Activated CD4-positive, alpha-beta T cell treated with anti-CD3 and anti-CD28 coated beads, Interleukin-2, amount 10 ng/mL, durations not matched to agents 24 days and 14 days (primary cell): ENCODE data around the gene PIK3C3. TPM values are rescaled to one million over a fixed set of nuclear protein-coding genes. Genes with fewer than 3 reads are reported as not detected.

Source experiments
- DNase-seq: peaks from one replicate; pipeline ENCODE4 v3.0.0; 2022
- H3K27ac Mint-ChIP-seq: one replicate; pipeline ENCODE4 v1.8.0; 2022; ENCODE audit warnings: mild to moderate bottlenecking, mixed read lengths
- H3K27me3 Mint-ChIP-seq: one replicate; pipeline ENCODE4 v1.8.0; 2022; ENCODE audit warnings: mixed read lengths
- H3K36me3 Mint-ChIP-seq: one replicate; pipeline ENCODE4 v1.8.0; 2022; ENCODE audit warnings: low read depth, mild to moderate bottlenecking, mixed read lengths
- H3K4me1 Mint-ChIP-seq: one replicate; pipeline ENCODE4 v1.8.0; 2021; ENCODE audit warnings: mixed read lengths
- H3K4me3 Mint-ChIP-seq: one replicate; pipeline ENCODE4 v1.8.0; 2022; ENCODE audit warnings: mild to moderate bottlenecking, moderate library complexity, mixed read lengths
- H3K9me3 Mint-ChIP-seq: one replicate; pipeline ENCODE4 v1.8.0; 2021; ENCODE audit warnings: mixed read lengths
- intact Hi-C: fragments of 100-400 bp; cut with micrococcal nuclease; formaldehyde crosslinking; loops from one replicate; pipeline ENCODE4 v1.15.1; 2023
- total RNA-seq: library from RNA; stranded (reverse); gene quantifications from 2 replicates; pipeline ENCODE4 v1.2.3, GENCODE V29; 2022

The PIK3C3 gene
- total RNA-seq, 1 donor from 2014 or later, result 57.1 TPM

DNA sequence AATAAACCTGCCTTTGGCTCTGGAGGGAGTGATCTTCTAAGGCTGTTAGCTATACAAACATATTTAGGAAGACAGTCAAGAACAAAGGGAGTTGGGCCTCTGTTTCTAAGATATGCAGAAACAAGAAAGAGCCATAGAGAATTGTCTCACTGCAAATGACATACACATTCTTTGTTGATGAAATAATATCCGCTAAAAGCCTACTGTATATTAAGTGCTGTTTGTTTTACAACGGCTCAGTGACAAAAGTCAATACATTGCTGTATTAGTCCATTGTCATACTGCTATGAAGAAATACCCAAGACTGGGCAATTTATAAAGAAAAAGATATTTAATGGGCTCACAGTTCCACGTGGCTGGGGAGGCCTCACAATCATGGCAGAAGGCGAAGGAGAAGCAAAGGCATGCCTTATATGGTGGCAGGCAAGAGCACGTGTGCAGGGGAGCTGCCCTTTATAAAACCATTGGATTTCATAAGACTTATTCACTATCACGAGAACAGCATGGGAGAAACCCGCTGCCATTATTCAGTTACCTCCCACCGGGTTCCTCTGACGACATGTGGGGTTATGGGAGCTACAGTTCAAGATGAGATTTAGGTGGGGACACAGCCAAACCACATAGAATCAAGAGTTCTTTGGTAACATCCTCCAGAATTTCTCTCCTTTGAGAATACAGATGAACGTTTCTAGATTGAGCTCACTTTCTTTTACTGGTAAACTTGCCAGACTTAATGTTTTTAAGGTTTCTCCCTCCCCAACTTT, 157.8 kb downstream of the PIK3C3 start:
- H3K27ac Mint-ChIP-seq, result no peak overlapping the region
- no peak for DNase-seq
- peaks cover 9% of the 10 kb centered on the region for H3K27me3 Mint-ChIP-seq
- no peaks in the 10 kb centered on the region for H3K9me3 Mint-ChIP-seq
- H3K4me1 Mint-ChIP-seq, result peaks cover 10% of the 10 kb centered on the region
- intact Hi-C loops, result loop anchor here (5.0 kb wide), 3 partner anchors 159 to 1474 kb away; no protein-coding TSS in a partner anchor
- no peak overlapping the region for H3K4me3 Mint-ChIP-seq
- H3K36me3 Mint-ChIP-seq, result peaks cover 3% of the 10 kb centered on the region

DNA sequence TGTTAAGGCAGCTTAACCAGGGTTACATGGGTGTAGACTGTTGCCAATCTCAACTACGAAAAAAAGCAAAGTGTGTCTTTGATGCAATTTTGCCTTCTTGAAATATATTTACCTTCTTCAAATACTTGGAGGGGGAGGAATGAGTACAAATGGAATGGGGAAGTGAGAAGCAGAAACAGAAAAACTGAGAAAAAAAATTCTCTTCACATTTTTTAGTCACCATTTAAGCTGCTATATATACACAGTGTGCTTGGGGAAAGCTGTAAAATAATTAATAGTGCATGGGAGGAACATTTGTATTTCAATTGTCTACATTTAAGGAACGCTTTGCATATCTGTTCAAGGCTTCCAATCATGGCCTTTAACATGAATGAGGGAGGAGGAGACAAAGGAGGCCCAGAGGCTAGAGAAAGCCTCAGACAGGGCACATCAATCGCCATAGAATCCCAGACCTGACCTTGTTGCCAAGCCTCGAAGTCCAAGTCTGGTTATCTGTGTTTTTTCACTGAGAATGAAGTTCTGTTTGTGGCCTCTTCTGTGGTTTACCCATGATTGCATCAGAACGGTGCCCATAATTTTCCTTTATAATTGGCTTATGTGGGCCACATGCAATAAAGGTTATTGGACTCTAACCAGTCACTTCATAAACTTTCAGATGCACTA, 158.6 kb downstream of the PIK3C3 start:
- H3K9me3 Mint-ChIP-seq, result no peaks in the 10 kb centered on the region
- intact Hi-C loops, result loop anchor here (1.0 to 5.0 kb wide), 5 partner anchors 61 to 1474 kb away; no protein-coding TSS in a partner anchor
- peak overlapping the region; percentile 72 for H3K27ac Mint-ChIP-seq
- H3K4me3 Mint-ChIP-seq, result peak overlapping the region; percentile 10
- DNase-seq, result peak; percentile 58
- H3K27me3 Mint-ChIP-seq, result peaks cover 10% of the 10 kb centered on the region
- H3K36me3 Mint-ChIP-seq, result peaks cover 3% of the 10 kb centered on the region
- peaks cover 10% of the 10 kb centered on the region for H3K4me1 Mint-ChIP-seq

DNA sequence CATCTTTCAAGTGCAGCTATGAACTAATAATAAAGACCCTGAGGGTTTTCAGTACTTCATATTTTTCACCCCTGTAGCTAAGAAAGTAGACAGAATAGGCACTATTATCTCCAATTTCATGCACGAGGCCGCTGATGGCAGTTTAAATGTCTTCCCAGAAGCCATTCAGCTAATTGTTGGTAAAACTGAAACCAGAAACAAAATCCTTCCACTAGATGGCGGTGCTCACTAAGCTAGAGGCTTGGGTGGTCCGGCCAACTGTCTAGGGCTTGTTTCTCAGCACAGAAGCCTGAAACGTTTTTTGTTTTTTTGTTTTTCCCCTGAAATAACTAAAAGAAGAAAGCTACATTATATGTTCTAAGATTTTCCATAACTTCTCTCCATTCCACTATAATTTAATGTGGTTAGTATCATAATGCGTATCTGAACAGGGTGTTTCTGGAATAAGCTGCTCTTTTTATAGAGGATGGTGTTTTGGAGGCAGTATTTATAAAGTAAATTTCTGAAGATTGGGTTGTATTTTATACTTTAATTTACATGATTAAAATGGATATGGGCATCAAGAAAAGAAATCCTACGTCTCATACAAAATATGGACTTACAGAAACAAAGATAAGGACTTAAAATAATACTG, 159.4 kb downstream of the PIK3C3 start:
- Mint-ChIP-seq H3K4me1 (peaks cover 10% of the 10 kb centered on the region), H3K27me3 (peaks cover 13% of the 10 kb centered on the region), H3K27ac (no peak overlapping the region), H3K4me3 (no peak overlapping the region), H3K36me3 (peaks cover 3% of the 10 kb centered on the region), H3K9me3 (no peaks in the 10 kb centered on the region)
- intact Hi-C loops, result loop anchor here (1.0 to 5.0 kb wide), 5 partner anchors 62 to 1473 kb away; no protein-coding TSS in a partner anchor
- peak; percentile 89 for DNase-seq

DNA sequence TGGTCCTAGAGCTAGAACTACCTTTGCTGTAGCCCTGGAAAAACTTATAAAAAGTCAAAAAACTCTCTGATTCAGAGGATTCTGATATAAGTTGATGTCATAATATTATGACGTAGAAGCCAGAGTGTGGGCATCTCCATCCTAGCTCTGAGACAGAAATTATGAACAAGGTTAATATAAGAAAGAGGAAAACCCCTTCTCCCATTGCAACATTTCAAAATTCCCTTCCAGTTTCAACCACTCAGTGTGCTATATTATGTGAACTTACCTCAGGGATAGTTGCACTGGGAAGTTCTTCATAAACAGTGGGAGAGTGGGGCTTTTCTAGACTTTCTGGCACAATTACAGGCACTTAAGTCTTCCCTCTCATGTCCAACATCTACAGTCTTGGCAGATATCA, 171.6 kb downstream of the PIK3C3 start:
- no peaks in the 10 kb centered on the region for H3K4me1 Mint-ChIP-seq
- DNase-seq, result no peak
- H3K27me3 Mint-ChIP-seq, result peaks cover 2% of the 10 kb centered on the region
- no peak overlapping the region for H3K4me3 Mint-ChIP-seq
- H3K27ac Mint-ChIP-seq, result no peak overlapping the region
- intact Hi-C loops, result no loop called here
- no peaks in the 10 kb centered on the region for H3K36me3 Mint-ChIP-seq
- H3K9me3 Mint-ChIP-seq, result no peaks in the 10 kb centered on the region

DNA sequence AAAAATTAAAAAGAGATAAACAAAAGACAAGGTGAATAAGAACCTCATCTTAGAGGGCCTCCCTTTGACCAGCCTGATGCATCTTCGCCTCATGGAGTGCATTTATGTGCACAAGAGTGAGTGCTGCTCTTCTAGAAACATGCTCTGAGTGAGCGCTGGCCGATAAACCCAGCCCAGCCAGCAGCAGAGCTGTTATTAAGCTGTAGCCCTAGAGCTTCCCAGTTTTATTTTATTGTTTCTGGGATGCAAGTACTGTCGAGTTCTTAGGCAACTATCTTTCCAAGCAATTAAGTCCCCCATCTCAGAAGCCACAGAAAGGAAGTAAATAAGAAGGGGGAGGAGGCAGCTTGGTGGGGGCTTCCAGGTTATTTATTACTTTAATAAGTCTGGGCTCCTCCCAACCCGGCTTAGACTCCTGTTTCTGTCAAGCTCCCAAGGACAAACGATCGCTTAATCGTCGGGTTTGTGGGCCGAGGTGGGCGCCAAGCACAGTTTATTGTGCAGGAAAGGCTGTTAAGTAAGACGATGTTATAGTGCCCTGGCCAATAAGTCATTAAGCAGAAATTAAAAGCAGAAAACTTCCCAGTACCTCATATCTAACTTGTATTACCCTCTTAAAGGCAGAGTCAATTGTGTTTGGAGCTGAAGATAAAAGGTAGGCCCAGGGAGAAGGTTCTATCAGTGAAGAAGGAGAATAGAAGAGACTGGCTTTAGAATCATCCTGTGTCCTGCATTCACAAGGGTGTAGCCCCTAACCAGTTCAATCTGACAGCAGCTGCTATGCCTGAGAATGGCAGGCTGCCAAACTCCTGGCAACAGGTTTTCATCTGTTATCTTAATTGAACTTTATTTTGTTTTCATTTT, 176.3 kb downstream of the PIK3C3 start:
- no peaks in the 10 kb centered on the region for H3K36me3 Mint-ChIP-seq
- intact Hi-C loops, result no loop called here
- no peak overlapping the region for H3K27ac Mint-ChIP-seq
- H3K4me3 Mint-ChIP-seq, result no peak overlapping the region
- no peak for DNase-seq
- H3K27me3 Mint-ChIP-seq, result peaks cover 3% of the 10 kb centered on the region
- H3K9me3 Mint-ChIP-seq, result no peaks in the 10 kb centered on the region
- no peaks in the 10 kb centered on the region for H3K4me1 Mint-ChIP-seq

DNA sequence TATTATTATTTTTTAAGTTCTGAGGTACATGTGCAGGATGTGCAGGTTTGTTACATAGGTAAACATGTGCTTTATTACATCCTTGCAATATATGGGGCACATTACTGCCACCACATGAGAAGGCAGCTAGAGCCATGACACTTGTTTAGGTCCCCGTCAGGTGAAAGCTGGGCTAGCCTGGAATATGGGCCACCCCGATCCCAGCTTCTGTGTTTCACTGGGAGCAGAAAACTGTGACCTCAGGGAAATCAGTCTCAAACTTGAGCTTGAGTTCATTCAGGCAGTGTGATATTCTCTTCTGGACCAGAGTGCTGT, 176.9 kb downstream of the PIK3C3 start:
- Mint-ChIP-seq H3K36me3 (no peaks in the 10 kb centered on the region), H3K27ac (no peak overlapping the region), H3K27me3 (peaks cover 3% of the 10 kb centered on the region), H3K4me3 (no peak overlapping the region), H3K4me1 (no peaks in the 10 kb centered on the region), H3K9me3 (no peaks in the 10 kb centered on the region)
- DNase-seq, result no peak
- intact Hi-C loops, result no loop called here
